GM13976 (cell line): ENCODE measurements around the gene UNC119.

Experiments used
- DNase-seq: peaks from one replicate; pipeline ENCODE4 v3.0.0; 2012; ENCODE audit warnings: low spot score
- in situ Hi-C: fragments of 300-500 bp; cut with MboI; formaldehyde crosslinking; loops from one replicate; pipeline ENCODE4 v1.12.0; 2022; ENCODE audit warnings: low sequenced_read_pairs, mixed read lengths, inconsistent platforms; ENCODE audit not compliant: unreplicated experiment
- TF ChIP-seq, protein P1 (sequence below): IDR thresholded peaks from 2 replicates; pipeline ENCODE4 v1.5.1; 2012; ENCODE audit warnings: borderline replicate concordance, mild to moderate bottlenecking; ENCODE audit not compliant: insufficient read depth; ENCODE audit errors: extremely low read depth, missing control alignments, control extremely low read depth

UNC119 gene

DNA sequence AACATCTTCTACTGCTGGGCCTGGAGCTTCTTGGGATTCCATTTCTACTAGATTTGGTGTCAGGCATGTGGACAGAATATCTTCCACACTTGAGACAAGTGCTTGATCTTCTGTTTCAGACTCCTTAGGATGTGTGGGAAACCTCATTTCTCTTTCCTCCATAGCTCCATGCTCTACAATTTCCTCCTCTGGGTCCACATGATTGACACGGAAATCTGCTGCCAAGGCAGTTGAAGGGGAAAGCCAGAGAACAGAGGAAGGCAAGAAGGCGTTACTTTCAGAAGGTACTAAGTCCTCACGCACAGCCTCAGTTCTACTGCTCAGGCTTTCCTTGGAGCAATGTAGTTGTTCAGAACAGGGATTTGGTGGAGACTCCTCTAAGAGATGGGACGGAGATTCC lies 39.8 kb upstream of the UNC119 start:
- DNase-seq = no peak
- in situ Hi-C loops = no loop called here
- TF ChIP-seq, protein P1, sequence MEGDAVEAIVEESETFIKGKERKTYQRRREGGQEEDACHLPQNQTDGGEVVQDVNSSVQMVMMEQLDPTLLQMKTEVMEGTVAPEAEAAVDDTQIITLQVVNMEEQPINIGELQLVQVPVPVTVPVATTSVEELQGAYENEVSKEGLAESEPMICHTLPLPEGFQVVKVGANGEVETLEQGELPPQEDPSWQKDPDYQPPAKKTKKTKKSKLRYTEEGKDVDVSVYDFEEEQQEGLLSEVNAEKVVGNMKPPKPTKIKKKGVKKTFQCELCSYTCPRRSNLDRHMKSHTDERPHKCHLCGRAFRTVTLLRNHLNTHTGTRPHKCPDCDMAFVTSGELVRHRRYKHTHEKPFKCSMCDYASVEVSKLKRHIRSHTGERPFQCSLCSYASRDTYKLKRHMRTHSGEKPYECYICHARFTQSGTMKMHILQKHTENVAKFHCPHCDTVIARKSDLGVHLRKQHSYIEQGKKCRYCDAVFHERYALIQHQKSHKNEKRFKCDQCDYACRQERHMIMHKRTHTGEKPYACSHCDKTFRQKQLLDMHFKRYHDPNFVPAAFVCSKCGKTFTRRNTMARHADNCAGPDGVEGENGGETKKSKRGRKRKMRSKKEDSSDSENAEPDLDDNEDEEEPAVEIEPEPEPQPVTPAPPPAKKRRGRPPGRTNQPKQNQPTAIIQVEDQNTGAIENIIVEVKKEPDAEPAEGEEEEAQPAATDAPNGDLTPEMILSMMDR = no peak

DNA sequence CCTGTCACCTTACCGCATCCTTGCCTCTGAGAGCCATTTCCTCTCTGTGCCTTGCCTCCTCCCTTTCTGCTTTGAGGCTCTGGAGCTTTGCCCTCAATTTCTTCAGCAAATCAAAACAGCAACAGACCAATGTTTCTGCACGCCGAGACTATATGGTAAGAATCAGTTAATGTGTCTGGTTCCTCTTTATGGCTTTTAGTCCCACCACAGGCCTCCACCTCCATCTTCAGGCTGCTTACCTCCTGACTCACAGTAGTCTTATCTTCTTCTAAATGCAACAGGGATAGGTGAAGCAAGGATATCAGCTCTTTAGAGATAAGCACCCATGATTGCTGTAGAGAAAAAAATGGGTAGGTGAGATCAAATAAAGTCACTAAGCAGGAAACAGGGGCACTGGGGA lies 33.4 kb upstream of the UNC119 start:
- TF ChIP-seq, protein P1 = no peak
- DNase-seq = no peak
- in situ Hi-C loops = no loop called here

DNA sequence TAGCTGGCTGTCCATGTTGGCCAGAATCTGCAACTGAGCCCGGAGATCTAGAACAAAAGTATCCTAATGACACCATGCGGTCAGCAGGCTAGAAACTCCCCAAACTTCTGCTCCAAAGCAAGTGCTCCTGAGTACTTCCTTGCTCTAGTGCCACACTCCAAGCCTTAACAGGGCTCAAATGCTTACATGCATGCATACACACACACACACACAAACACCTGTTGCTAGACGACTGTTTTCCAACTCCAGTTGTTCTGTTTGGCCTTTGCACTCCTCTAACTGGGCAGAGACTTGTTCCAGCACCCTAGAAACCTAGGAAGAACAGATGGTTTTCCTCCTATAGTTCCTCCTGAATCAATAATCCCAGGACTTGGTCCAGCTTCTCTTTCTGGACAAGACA lies 32.0 kb upstream of the UNC119 start:
- DNase-seq = no peak
- TF ChIP-seq, protein P1 = no peak
- in situ Hi-C loops = no loop called here

DNA sequence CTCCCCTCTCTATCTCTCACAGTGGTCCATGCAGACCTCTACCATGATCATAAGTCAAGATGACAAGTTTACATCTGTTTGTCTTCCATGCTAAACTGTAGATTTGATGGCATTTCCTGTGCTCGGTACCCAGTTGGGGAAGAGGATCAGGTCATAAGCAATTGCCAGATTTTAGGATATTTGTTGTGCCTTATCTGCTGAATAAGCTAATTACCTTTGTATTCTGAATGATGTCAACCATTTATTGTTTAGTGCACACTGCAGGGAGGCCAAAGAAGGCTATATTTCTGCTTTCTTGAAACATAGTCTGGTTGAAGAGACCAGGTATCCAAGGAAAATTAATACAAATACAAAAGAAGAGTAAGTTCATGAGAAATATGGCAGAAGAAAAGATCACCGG lies 30.1 kb upstream of the UNC119 start:
- in situ Hi-C loops = no loop called here
- TF ChIP-seq, protein P1 = no peak

DNA sequence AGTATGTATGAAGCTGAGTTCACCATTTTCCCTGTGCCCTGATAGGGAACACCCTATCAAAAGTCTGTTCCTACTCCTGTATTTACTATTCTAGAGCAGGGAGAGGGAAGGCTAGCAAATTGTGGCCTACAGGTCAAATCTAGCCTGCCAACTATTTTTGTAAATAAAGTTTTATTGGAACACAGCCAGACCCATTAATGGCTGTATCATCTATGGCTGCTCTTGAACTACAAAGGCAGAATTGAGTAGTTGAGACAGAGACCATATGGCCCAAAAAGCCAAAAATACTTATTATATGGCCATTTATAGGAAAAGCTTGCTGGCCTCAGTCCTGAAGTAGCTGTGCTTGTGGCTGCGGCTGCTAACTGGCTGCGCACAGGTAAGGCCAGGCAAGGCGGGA lies 28.5 kb upstream of the UNC119 start:
- in situ Hi-C loops = no loop called here
- TF ChIP-seq, protein P1 = no peak
- no peak for DNase-seq

More for the DNA sequence above, 30.1 kb upstream of the UNC119 start:
- DNase-seq = no peak

DNA sequence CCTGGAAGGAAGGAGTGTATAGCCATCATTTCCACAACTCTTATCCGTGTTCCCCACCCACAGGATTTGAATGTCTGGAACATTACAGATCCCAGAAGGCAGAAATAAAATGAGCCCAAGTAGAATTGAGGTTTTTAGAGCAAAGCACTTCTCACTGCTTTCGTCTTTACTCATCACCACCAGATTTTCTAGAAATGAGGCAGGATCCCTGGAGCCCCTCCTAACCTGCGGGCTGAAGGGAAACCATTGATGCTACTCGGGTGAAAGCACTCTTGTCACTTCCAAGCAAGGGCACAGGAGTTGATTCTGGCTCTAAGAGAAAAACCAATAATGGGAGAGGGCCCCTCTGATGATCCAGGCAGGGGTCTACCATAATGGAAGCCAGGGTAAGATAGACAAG lies 27.1 kb upstream of the UNC119 start:
- peak; percentile 56 for DNase-seq
- TF ChIP-seq, protein P1 = no peak
- in situ Hi-C loops = no loop called here

DNA sequence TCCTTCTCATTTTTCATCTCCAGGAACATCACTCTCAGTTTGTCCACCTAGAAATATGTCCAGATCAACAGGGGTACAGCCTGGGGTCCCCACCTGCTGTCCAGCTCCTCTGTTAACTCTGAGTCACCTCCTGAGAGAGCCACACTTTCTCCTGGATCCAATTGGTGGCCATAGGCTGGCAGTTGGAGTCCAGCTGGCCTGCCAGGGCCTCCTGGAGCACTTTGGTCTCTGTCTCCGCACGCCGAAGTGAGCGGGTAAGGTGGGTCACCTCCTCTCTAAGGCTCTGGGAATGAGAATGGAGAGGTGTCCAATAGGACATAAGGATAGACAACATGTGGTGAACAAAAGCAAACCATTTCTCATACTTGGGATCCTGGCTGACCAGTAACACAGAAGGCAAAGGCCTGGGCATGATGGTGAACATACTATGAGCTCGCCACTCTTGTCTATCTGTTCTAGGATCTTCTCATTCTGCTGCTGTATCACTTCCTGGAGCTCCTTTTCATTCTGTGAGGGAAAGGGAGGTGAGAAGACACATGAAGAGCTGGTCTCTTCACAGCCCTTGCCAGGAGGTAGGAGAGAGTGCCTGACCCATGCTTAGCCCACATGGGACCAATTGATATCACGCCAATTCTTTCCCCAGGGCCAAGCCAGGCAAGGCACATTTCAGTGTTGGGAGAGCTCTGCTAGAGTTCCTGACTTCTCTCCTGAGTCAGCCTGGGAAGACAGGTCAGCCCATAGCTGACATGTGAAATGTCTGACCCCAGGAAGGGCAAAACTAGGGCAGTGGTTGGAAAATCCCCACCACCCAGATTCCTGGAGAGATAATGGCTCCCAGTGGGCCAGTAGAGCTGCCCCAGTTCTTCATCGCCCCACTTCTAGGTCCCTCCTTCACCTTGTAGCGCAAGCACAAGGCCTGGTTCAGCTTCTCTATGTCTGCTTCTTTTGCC lies 26.1 kb upstream of the UNC119 start:
- in situ Hi-C loops = no loop called here
- TF ChIP-seq, protein P1 = no peak

More for the DNA sequence above, 26.1 kb upstream of the UNC119 start:
- no peak for DNase-seq
